Measurements from ENCODE around the gene PTDSS2.

- TF ChIP-seq EZH2 (IDR thresholded peaks at IDR 0.05; ENCODE audit: borderline replicate concordance, control insufficient read depth, low read depth, low read length) (no peak), POLR2A (IDR thresholded peaks at IDR 0.05; ENCODE audit: low read depth, low read length) (no peak), BCL3 (IDR thresholded peaks at IDR 0.05; ENCODE audit: borderline replicate concordance, insufficient read depth, low read depth, low read length, poor library complexity, severe bottlenecking) (no peak), YY1 (IDR thresholded peaks at IDR 0.05; ENCODE audit: low read depth, low read length) (no peak), POLR2AphosphoS5 (IDR thresholded peaks at IDR 0.05; ENCODE audit: low read length) (no peak), RCOR1 (conservative IDR thresholded peaks at IDR 0.05; ENCODE audit: low read depth, low read length) (no peak), CTCF (IDR thresholded peaks at IDR 0.05 in 2 of 3, conservative IDR thresholded peaks at IDR 0.05 in 1 of 3; ENCODE audit: control insufficient read depth in 2 of 3, extremely low read depth in 1 of 3, insufficient read depth in 1 of 3, low read depth in 3 of 3, low read length in 3 of 3) (no peak), MAX (IDR thresholded peaks at IDR 0.05; ENCODE audit: low read depth, low read length) (no peak), CHD2 (IDR thresholded peaks at IDR 0.05; ENCODE audit: borderline replicate concordance, low read depth, low read length) (no peak), CEBPZ (IDR thresholded peaks at IDR 0.05; ENCODE audit: low read depth, low read length) (no peak), TAF1 (IDR thresholded peaks at IDR 0.05; ENCODE audit: borderline replicate concordance, low read depth, low read length) (no peak), ETV6 (conservative IDR thresholded peaks at IDR 0.05 in 1 of 2, IDR thresholded peaks at IDR 0.05 in 1 of 2; ENCODE audit: borderline replicate concordance in 1 of 2, low read depth in 1 of 2) (no peak), NRF1 (conservative IDR thresholded peaks at IDR 0.05; ENCODE audit: low read depth, low read length) (no peak)
Observed at GRCh38 chr11:531919-532526, 81.9 kb downstream of the PTDSS2 start.

Data from GM12878 (cell line).